NCI-H748 (cell line): ENCODE data around the gene POLD1.
"Not testable (repeated sequence)": the region's sequence is repeated elsewhere in the genome, so short reads cannot be mapped to it uniquely, and the experiment has no call there.

ENCODE experiments used
- DNase-seq: peaks from one replicate; lab custom pipeline; 2025; ENCODE audit not compliant: unreplicated experiment; lab: John Stamatoyannopoulos, UW

The POLD1 gene

DNA sequence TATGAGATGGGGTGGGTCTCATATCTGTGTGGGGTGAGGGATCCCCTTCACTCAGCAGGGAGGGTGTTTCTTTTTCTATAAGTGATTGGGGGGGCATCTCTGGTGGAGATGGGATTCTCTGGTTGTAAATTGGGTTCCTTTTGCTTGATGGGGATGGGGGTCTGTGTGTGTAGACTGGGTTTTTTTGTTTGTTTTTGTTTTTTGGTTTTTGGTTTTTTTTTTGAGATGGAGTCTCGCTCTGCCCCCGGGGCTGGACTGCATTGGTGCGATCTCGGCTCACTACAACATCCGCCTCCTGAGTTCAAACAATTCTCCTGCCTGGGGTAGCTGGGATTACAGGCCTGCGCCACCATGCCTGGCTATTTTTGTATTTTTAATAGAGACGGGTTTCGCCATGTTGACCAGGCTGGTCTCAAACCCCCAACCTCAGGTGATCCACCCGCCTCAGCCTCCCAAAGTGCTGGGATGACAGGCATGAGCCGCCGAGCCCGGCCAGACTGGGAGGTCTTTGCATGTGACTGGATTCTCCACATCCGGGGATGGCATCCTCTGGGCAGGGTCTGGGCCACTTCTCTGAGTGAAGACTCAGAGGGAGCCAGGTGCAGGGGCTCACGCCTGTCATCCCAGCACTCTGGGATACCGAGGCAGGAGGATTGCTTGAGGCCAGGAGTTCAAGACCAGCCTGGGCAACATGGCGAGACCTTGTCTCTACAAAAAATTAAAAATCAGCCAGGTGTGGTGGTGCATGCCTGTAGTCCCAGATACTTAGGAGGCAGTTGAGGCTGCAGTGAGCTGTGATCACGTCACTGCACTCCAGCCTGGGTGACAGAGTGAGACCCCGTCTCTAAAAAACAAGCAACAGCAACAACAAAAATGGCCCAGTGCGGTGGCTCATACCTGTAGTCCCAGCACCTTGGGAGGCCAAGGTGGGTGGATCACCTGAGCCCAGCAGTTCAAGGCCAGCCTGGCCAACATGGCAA lies 49.3 kb downstream of the POLD1 start:
- no peak for DNase-seq

DNA sequence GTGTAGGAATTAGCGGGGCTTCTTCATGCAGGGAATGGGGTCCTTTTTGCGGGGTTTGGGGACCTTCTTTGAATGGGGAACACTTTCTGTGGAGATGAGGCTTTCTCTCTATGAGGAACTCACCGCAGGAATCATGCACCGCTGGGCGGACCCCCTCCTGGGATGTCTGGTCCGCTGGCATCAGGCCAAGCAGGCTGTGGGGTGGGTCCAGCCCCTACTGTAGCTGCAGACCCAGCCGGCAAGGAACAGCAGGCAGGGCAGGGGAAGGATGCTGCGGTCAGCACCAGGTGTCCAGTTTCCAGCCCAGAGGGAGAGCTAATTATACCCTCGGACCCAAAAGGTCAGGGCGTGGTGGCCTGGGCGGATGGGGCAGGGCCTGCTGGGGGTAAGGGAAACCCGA lies 50.4 kb downstream of the POLD1 start:
- peak; percentile 60 for DNase-seq

DNA sequence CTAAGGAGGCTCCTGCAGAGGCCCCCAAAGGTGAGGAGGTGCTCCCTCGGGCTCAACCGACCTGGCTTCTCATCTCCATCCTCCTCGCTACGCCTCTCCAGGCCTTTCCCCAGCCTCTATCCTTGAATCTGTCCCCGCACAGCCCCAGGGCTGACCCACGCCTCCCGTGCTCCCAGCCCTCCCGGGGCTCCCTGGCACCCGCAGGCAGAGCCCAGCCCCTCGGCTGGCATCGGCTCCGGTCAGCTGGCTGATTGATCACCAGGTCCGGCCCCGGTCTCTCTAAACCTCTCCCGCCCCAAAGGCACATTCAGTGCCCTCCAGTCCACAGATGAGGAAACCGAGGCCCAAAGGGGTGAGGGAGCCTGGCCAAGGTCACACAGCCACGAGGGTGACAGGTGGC lies 51.1 kb downstream of the POLD1 start:
- DNase-seq, result no peak

DNA sequence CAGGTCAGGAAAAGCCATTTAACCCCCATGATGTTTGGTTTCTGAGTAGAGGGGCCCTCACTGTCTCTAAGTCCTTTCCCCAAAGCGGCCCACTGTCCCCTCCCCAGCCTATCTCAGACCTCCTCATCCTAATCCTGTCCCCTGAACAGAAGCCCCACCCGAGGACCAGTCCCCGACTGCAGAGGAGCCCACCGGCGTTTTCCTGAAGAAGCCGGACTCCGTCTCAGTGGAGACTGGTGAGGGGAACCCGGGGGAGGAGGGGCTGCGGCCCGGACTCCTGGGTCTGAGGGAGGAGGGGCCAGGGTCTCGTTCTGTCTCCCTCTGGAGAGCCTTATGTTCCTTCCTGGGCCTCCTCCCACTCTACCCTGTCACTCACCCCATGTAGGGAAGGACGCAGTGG lies 51.5 kb downstream of the POLD1 start:
- no peak for DNase-seq

DNA sequence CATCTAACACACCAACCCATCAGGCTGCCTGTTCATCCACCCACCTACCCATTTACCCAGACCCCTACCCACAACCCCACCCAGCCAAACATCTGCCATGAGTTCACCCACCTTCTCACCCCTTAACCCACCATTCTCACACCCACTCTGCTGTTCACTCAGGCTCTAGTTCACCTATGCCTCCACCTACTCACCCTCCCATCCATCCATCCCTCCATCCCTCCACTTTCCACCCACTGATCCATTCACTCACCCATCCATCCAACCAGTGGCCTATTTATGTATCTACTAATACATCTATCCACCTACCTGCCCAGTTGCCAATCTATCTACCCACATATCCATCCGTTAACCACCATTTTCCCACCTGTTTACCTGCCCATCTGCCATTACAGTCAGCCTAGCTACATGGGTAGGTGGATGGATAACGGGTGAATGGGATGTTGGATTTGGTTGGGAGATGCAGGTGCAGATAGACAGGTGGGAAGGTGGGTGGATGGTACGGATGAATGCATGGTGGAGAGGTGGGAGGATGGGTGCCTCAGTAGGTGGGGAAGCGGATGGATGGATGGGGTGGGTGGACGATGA lies 53.8 kb downstream of the POLD1 start:
- no peak for DNase-seq

DNA sequence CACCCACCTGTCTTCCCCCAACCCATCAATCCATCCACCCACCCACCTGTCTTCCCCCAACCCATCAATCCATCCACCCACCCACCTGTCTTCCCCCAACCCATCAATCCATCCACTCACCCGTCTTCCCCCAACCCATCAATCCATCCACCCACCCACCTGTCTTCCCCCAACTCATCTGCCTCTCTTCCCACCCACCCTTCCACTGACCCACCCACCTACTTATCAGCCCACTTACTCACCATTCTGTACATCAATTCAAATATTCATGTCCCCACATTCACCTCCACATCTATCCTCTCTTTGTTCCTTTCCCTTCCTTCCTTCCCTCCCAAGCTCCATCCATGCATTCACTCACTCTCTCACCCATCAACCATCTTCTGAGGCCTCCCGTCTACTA lies 55.0 kb downstream of the POLD1 start:
- DNase-seq, result not testable (repeated sequence)

DNA sequence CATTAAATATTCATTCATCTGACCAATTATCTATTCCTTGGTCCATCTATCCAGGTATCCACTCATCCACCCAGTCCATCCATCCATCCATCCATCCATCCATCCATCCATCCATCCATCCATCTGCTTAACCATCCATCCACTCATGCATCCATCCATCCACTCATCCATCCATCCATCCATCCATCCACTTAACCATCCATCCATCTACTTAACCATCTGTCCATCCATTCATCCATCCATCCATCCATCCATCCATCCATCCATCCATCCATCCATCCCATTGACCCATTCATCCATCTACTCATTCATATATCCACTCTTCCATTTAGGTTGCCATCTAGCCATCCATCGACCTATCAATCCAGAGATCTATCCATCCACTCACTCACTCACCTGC lies 59.9 kb downstream of the POLD1 start:
- no peak for DNase-seq

DNA sequence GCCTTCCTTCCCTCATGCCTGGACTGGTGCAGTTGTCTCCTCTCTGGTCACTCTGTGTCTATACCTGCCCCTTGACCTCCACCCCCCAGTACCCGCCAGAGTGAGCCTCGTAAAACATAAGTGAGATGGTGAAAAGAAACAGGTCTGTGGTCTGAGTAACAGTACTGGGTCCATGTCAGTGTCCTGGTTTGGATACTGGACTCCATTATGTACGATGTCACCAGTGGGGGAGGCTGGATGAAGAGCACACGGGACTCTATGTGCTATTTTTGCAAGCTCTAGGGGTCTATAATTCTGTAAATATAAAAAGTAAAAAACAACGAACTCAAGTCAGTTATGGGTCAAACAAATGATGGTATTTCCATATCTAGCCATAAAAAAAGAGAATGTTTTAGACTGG lies 62.9 kb downstream of the POLD1 start:
- no peak for DNase-seq

DNA sequence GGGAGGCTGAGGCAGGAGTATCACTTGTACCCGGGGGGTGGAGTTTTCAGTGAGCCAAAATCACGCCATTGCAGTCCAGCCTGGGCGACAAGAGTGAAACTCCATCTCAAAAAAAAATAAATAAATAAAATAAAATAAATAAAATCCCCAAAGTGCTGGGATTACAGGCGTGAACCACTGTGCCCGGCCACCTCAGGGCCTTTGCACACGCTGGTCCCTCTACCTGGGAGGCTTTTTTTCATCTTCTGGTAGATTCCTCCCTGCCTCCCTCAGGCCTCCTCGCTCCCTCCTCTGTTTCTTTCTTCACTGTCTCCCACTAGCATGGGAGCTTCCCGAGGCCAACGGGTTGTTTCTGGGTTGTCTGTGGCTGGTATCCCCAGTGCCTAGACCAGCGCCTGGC lies 63.6 kb downstream of the POLD1 start:
- no peak for DNase-seq

DNA sequence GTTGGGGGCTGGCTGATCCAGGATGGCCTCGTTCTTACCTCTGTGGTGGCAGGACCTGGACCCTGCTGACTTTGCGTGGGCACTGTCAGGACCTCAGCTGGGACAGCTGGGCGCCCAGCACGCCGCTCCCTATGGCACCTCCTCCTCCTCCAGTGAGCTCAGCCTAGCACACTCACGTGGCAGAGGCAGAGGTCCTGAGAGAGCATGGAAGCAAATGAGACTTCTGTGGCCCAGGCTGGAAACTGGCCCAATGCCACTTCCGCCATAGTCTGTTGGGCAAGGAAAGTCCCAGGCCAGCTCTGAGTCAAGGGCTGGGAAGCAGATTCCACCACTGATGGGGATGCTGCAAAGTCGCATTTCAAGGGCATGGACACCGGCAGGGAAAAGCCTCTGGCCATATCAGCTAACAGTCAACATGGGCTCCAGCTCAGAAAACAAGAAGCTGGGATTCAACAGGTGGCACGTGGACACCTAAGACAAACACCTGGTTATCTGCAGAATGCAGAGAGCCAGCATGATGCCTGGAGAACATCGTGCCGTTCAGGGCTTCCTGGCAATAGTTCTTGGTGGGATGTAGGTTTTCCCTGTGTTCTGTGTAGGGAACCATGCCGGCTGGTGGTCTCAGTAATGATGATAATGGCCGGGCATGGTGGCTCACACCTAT lies 65.2 kb downstream of the POLD1 start:
- peak; percentile 27 for DNase-seq

DNA sequence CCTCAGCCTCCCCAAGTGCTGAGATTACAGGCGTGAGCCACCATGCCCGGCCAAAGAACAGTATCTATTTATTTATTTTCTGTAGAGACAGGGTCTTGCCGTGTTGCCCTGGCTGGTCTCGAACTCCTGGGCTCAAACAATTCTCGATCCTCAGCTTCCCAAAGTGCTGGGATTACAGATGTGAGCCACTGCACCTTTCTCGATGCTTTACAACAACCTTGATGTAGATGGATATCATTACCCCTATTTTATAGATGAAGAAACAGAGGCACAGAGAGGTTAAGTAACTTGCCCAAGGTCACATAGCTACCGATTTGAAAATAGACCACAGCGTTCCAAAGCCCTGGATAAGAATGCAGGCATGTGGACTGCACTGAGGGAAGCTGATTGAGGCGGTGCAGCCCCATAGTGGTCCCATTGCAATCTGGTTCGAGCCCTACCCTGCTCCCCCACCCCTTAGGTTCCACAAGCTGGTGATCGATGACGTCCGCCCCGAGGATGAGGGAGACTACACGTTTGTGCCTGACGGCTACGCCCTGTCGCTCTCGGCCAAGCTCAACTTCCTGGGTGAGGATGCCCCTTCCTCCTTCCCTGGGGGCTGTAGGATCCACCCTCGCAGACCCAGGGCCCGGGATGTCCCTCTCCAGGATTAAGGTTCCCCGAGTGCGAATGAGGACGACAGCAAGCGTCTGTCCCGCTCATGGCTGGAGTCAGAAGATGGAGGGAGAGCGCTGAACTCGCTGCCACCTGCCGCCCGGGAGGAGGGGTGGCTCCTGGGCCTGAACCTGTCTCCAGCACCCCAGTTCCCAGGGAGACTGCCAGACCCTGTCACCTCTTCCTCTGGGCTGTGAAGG lies 66.4 kb downstream of the POLD1 start:
- no peak for DNase-seq

DNA sequence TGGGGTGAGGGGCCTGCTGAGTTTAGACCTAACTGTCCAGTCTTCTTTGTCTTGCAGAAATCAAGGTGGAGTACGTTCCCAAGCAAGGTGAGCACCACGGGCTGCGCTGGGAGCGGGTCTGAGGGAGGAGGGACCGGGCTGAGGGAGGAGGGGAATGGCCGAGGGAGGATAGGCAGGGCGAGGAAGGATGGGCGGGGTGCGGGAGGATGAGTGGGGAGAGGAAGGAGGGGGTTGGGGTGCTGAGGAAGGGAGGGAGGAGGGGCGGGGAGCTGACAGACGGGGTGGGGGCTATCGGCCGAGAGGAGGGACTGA lies 67.0 kb downstream of the POLD1 start:
- DNase-seq, result no peak

DNA sequence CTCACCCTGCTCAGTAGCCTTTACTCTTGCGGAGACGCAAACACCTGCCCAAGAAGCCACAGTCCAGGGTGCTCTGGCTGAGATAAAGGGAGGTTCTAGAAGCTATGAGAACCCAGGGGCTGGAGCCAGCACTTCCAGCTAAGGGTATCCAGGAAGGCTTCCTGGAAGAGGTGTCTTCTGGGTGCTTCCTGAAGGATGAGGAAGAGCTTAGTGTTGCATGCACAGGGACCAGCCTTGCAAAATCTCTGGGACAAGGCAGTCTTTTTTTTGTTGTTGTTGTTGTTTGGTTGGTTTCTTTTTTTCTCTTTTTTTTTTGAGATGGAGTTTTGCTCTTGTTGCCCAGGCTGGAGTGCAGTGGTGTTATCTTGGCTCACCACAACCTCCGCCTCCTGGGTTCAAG lies 69.1 kb downstream of the POLD1 start:
- DNase-seq, result no peak

DNA sequence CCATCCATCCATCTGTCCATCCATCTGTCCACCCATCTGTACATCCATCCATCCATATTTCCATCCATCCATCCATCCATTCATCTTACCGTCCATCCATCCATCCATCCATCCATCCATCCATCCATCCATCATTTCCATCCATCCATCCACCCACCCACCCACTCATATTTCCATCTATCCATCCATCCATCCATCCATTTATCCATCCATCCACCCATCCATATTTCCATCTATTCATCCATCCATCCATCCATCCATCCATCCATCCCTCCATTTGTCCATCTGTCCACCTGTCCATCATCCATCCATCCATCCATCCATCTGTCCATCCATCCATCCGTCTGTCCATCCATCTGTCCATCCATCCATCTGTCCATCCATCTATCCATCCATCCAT lies 71.8 kb downstream of the POLD1 start:
- DNase-seq, result no peak

DNA sequence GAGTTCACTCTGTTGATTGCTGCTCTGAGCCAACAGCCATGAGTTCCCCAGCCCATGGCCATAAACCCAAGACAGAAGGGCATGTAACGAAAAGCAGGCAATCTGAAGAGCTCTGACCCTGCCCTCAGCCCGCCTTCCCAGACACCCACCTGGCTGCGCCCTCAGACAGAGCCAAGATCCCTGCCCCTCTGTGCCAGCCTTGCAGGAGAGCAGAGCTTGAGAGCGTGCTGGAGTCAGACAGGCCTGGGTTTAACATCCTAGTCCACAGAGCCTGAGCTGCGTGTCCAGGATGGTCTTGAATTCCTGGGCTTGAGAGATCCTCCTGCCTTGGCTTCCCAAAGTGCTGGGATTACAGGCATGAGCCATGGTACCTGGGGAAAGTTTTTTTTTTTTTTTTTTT lies 73.2 kb downstream of the POLD1 start:
- DNase-seq, result no peak

DNA sequence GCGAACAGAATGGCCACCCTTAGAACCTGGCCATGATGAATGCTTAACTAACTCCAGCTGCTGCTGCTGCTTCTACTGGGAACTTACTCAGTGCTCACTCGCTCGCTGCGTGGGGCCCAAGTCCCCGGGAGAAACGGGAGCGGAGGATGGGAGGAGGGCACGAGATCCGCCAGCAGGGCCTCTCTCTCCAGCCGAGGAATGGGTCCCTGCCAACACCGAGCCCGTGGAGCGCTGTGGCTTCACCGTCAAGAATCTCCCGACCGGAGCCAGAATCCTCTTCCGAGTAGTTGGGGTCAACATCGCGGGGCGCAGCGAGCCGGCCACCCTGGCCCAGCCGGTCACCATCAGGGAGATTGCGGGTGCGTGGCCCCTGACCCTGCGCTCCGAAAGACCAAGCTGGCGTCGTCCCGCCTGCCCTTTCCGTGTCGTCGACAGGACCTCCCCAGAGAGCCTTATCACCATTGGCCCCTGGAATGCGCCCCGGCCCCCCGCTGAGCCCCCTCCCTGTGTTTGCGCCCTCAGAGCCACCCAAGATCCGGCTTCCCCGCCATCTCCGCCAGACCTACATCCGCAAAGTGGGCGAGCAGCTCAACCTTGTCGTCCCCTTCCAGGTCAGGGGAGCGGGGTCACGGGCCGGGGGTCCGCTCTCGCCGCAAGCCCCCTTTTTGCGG lies 74.4 kb downstream of the POLD1 start:
- no peak for DNase-seq

DNA sequence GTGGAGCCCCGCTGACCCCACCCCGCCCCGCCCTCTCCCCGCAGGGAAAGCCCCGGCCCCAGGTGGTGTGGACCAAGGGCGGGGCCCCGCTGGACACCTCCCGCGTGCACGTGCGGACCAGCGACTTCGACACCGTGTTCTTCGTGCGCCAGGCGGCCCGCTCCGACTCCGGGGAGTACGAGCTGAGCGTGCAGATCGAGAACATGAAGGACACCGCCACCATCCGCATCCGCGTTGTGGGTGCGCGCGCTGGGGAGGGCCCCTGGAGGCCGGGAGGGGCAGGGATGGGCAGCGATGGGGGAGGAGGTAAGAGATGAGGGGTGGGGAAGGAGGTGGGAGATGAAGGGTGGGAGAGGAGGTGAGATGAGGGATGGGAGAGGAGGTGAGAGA lies 74.9 kb downstream of the POLD1 start:
- DNase-seq, result no peak

DNA sequence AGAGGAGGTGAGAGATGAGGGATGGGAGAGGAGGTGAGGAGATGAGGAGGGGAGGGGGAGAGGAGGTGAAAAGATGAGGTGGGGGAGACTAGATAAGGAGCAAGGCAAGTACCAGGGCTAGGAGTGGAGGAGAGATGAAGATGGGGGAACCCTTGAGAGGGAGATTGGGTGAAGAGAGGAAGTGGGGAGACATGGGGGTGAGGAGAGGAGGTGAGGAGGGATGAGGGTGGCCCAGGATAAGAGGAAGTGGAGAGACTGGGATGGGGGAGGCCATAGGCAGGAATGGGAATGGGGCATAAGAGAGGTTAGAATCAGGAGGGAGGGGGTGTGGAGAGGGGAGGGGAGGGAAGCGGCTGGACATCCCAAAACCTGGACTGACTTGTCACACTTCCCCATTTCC lies 75.5 kb downstream of the POLD1 start:
- DNase-seq, result no peak

DNA sequence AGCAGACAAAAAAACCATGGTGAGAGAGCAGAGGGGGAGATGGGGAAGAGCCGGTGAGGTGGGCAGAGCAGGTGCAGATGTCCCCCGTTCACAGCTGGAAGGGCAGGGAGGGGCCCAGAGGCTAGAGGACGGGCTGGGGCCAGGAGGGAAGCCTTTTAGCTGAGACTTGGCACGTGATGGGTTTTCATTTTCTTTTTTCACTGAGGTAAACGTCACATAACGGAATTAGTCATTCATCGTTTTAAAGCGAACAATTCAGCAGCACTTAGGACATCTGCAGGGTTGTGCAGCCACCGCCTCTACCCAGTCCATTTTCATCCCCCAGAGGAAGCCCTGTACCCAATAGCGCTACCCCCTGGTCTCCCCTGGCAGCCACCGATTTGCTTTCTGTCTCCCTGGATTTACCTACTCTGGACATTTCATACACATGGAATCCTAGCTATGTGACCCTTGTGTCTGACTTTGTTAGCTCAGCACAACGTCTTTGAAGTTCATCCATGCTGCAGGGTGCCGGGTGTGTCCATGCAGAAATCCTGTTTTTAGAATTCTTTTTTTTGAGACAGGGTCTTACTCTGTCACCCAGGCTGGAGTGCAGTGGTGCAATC lies 76.1 kb downstream of the POLD1 start:
- no peak for DNase-seq

DNA sequence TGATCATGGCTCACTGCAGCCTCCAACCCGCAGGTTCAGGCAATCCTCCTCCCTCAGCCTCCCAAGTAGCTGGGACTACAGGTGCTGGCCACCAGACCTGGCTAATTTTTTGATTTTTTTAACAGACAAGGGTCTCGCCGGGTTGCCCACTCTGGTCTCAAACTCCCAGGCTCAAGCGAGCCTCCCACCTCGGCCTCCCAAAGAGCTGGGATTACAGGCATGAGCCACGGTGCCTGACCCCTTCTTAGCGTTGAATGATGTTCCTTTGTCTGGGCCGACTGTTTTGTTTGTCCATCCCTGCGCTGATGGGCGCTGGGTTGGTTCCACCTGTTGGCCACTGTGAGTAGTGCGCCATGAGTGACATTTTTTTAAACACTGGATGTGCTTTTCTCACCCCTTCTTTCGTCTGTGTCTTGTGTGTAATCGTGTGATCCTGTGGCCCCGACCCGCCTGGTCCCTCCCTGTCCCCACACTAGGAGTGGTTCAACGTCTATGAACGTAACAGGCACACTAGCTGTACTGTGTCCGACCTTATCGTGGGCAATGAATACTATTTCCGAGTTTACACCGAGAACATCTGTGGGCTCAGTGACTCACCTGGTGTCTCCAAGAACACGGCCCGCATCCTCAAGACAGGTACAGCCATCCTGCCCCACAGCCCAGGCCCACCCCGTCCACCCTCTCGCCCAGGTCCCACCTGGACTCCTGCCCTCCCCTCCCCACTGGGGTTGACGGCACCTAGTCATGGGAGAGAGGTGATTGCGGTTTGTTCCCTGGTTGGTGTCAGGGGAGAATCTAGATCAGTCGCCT lies 77.1 kb downstream of the POLD1 start:
- DNase-seq, result peak; percentile 85
